Measurements from ENCODE around the gene GIPR. TPM values are rescaled to one million over a fixed set of nuclear protein-coding genes. Genes with fewer than 3 reads are reported as not detected.

GIPR gene
- total RNA-seq, 1 experiment from 2014 or later = 0.61 TPM

- Histone ChIP-seq H3K27ac (ENCODE audit: insufficient read length, low read depth, low read length) (peak overlapping the region; percentile 81), H2BK20ac (ENCODE audit: low read depth, low read length, poor library complexity, severe bottlenecking) (peak overlapping the region; percentile 99), H3K23me2 (ENCODE audit: insufficient read length, low read depth, low read length, poor library complexity, severe bottlenecking) (peaks cover 14% of the 10 kb centered on the region), H4K8ac (replicated peaks; ENCODE audit: insufficient read length, low read depth, low read length) (peak overlapping the region; percentile 92), H2BK120ac (ENCODE audit: low read depth, low read length, poor library complexity, severe bottlenecking) (peak overlapping the region; percentile 92), H2BK12ac (ENCODE audit: insufficient read length, low read depth, low read length) (peak overlapping the region; percentile 60), H3K27me3 (ENCODE audit: insufficient read depth, low read length) (no peaks in the 10 kb centered on the region), H4K5ac (ENCODE audit: insufficient read length, low read depth, low read length) (peak overlapping the region; percentile 92), H3K14ac (ENCODE audit: insufficient read depth, low read length) (peak overlapping the region; percentile 99), H4K20me1 (ENCODE audit: control insufficient read depth, insufficient read depth, insufficient read length) (no peaks in the 10 kb centered on the region), H3K4ac (ENCODE audit: low read depth, low read length) (peak overlapping the region; percentile 96; the same call in 1 of the 2 replicates), H3K79me2 (ENCODE audit: insufficient read depth, low read length) (peaks cover 12% of the 10 kb centered on the region; the same call in 1 of the 2 replicates), H4K91ac (ENCODE audit: insufficient read length, low read depth, low read length) (peak overlapping the region; percentile 50), H3K23ac (ENCODE audit: insufficient read length, low read depth, low read length) (no peak overlapping the region), H3K4me1 (ENCODE audit: insufficient read depth, low read length) (no peaks in the 10 kb centered on the region), H3K18ac (ENCODE audit: insufficient read length, low read depth, low read length) (peak overlapping the region; percentile 100), H2AK5ac (ENCODE audit: insufficient read length, low read length) (peak overlapping the region; percentile 99), H3T11ph (ENCODE audit: low read length) (peak overlapping the region; percentile 97), H2AFZ (ENCODE audit: low read length) (no peak overlapping the region), H3K9me3 (ENCODE audit: control insufficient read depth, low read depth, low read length) (no peaks in the 10 kb centered on the region), H3K56ac (ENCODE audit: insufficient read length, low read depth, low read length) (peak overlapping the region; percentile 97), H2BK15ac (ENCODE audit: low read depth, low read length) (no peak overlapping the region), H2BK5ac (ENCODE audit: insufficient read length, low read length) (peak overlapping the region; percentile 94), H3K9ac (ENCODE audit: extremely low read depth, insufficient read length, low read length) (peak overlapping the region; percentile 99), H3K79me1 (ENCODE audit: insufficient read depth, low read depth, low read length, poor library complexity, severe bottlenecking) (no peaks in the 10 kb centered on the region), H3K4me2 (ENCODE audit: insufficient read depth, insufficient read length, low read length) (peak overlapping the region; percentile 100)
- Mint-ChIP-seq H3K9me3 (no peaks in the 10 kb centered on the region), H3K4me3 (peak overlapping the region; percentile 91 to 96), H3K27me3 (ENCODE audit: low read depth) (no peaks in the 10 kb centered on the region), H3K36me3 (ENCODE audit: insufficient read depth in 1 of 3, low read depth in 3 of 3) (peaks cover 14 to 29% (median 24%) of the 10 kb centered on the region in 3 experiments; a peak in 6 of 7 replicates), H3K27ac (peak overlapping the region; percentile 87 to 99 (median 97)), H3K4me1 (peaks cover 29 to 32% of the 10 kb centered on the region in 2 experiments)
- 100% methylated on average over 1 of the region's 24 CpGs for WGBS (ENCODE audit: extremely low coverage, insufficient read length, low lambda C conversion rate)
- DNase-seq = no peak
- TF ChIP-seq, protein P1, sequence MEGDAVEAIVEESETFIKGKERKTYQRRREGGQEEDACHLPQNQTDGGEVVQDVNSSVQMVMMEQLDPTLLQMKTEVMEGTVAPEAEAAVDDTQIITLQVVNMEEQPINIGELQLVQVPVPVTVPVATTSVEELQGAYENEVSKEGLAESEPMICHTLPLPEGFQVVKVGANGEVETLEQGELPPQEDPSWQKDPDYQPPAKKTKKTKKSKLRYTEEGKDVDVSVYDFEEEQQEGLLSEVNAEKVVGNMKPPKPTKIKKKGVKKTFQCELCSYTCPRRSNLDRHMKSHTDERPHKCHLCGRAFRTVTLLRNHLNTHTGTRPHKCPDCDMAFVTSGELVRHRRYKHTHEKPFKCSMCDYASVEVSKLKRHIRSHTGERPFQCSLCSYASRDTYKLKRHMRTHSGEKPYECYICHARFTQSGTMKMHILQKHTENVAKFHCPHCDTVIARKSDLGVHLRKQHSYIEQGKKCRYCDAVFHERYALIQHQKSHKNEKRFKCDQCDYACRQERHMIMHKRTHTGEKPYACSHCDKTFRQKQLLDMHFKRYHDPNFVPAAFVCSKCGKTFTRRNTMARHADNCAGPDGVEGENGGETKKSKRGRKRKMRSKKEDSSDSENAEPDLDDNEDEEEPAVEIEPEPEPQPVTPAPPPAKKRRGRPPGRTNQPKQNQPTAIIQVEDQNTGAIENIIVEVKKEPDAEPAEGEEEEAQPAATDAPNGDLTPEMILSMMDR (conservative IDR thresholded peaks at IDR 0.05) = 0 out of 3 replicates have a peak, but pooled peaks have one; percentile 18
Observed at GRCh38 chr19:45716359-45717130, 48.5 kb downstream of the GIPR start.

Data from H9 (cell line).